ENCODE data around the gene LAP3.
"Not testable (repeated sequence)": the region's sequence is repeated elsewhere in the genome, so short reads cannot be mapped to it uniquely, and the experiment has no call there.

LAP3 gene

DNA sequence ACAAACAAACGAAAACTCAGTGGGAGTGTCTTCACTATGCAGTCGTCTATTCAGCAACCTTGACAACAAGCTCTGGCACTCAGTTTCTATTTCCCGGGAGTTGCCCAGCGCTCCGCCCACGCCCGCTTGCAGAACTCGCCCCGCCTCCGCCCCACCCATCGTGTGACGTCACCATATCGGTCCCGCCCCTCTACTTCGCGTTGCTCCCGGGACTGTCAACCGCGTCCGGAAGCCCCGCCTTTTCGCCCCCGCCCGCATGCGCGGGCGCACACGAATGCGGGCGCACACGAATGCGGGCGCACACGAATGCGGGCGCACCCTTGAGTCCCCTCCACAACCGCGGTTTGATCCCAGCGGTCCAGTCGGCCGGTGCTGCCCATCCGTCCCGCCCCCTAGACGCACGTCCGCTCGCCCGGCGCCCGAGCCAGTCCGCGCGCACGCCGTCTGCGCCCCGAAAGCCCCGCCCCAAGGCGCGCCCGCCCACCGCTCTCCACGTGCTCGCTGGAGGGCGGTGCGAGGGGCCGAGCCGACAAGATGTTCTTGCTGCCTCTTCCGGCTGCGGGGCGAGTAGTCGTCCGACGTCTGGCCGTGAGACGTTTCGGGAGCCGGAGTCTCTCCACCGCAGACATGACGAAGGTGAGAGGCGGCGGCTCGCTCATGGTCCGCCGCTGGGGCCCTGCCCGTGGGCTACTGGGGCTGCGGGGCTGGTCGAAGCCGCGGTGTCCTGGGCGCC lies at the start of gene LAP3:
Gene LAP3, plus strand, starts transcription at position 267 of the 733 bp plus-strand sequence. Its CDS starts 268 bp downstream, at position 535.
- DNase-seq, result peak; percentile 93

DNA sequence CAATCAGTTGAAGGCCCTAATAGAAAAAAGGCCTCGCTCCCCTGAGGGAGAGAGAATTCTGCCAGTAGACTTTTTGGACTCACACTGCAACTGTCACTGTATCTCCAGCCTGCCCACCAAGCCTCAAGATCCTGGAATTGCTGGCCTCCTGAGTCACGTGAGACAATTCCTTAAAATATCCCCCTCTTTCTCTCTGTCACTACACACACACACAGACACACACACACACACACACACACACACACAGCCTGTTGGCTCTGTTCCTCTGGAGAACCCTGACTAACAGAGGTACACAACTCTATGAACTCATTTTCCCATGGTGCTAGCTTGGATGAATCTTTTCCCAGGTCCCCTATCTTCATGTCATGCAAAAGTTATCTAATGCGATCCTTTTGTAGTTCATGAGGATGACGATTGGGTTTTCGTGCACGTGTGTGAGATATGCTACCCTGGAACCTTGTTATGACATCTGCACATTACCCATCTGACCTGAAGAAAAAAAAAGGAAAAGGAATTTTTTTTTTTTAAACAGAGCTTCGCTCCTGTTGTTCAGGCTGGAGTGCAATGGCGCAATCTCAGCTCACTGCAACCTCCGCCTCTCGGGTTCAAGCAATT lies 48.3 kb upstream of the LAP3 start:
- no peak for DNase-seq

DNA sequence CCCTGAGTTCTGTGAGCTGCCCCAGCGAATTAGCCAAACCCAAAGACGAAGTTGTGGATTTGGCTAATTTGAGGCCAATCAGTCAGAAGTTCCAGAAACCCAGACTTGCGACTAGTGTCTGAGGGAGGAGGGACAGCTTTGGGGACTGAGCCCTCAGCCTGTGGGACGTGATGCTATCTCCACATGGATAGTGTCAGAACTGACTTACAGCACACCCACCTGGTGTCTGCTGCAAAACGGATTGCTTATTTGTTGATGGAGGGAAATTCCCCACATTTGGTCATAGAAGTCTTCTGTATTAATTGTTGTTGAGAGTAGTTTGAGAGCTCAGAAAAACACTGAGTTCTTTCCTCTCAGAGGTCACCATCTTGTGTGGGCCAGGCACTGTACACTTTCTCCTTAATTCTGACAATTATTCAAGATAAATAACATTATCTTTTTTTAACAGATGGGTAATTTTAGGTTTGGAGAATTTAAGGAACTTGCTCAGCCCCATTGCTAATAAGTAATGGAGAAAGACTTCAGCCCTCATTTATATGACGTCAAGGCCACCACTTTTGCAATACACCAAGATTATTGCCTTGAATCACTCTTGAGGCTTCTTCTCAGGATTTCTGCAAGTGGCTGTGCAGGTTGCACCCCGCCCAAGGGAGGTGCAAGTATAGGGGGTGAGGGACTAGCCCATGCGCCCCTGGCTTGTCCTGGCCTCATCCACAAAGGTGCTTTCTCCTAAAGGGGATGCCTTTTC lies 45.3 kb upstream of the LAP3 start:
- no peak for DNase-seq

DNA sequence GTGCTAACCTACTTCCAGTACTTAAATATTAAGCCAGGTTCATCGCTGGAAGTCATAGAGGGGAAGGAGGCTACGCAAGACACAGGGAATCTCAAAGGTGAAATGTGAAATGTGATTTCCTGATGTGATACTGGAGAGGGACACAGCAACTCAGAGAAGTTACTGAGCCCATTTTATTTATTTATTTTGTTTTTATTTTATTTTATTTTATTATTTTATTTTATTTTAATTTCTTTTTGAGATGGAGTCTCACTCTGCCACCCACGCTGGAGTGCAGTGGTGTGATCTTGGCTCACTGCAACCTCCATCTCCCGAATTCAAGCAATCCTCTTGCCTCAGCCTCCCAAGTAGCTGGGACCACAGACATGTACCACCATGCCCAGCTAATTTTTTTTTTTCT lies 42.3 kb upstream of the LAP3 start:
- DNase-seq, result no peak

DNA sequence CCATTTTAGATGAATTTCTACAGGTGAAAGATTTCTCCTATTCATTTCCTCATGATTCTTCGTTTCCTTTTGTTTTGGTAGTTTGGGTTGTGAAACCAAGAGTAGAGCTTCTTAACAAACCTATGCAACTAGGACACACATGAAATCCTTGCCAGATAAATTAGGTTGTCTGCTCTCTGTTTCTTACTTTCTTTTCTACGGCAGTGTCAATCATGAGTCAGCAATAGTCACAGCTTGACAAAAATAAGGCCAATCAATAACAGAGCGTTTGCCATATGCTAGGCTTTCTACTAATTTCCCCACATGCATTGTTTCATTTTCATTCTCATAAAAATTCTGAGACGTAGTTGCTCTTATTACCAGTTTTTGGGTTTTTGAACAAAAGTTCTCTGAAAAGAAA lies 41.8 kb upstream of the LAP3 start:
- no peak for DNase-seq

DNA sequence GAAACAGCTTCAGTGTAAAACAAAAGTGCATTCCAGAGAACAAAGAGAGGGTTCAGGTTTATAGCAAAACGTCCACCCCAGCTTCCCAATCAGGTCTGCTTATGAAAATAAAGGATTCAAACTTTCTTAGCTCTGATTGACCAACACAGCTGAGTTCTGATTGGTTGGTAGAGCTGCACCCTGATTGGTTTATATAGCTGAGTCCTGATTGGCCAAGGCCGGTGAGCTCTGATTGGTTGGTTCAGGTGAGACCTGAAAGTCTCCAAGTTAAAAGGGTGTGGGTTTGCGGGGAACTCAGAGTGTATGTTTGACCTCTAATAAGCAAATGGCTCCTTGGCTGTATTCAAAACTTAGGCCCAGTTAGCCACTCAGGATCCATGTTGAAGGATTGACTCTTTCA lies 41.1 kb upstream of the LAP3 start:
- DNase-seq, result no peak

DNA sequence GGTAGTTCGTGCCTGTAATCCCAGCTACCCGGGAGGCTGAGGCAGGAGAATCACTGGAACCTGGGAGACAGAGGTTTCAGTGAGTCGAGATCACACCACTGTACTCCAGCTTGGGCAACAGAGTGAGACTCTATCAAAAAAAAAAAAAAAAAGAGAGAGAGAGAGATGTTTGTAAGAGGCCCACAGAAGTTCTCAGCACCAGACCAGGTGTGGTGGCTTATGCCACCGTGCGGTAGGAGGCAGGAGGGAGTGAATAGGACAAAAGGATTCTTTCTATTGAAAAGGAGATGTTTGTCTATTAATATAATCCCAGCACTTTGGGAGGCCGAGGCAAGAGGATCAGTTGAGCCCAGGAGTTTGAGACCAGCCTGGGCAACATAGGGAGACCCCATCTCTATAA lies 39.9 kb upstream of the LAP3 start:
- not testable (repeated sequence) for DNase-seq

DNA sequence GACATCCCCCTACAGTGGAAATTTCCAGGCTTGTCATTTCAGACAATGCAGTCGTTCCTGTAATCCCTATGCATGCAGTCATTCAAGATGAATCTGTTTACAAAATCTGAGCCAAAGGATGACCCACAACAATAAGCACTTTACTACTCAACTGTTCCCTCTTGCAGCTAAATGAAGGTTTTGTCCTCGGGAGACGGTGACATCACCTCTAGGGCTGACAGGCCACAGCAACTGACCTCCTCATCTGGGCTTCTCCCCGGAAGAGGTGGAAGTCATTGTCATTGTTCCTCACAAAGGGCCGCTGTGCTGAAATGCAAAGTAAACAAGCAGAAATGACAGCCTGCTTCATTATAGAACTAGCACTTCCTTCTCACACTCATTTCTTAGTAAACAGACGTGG lies 32.8 kb upstream of the LAP3 start:
- no peak for DNase-seq

DNA sequence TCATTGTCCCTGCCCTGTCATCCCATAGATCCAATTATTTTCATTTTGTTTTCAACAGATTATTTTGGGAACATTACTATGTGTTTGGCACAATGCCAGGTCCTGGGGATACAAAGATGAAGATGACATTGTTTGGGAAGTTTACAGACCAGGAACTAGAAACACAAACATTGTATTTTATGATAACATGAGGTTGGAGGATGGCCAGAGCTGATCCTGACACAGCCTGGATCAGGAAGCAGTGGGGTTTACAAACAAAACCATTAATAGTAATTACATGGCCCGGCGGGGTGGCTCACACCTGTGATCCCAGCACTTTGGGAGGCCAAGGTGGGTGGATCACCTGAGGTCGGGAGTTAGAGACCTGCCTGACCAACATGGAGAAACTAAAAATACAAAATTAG lies 32.2 kb upstream of the LAP3 start:
- DNase-seq, result no peak

DNA sequence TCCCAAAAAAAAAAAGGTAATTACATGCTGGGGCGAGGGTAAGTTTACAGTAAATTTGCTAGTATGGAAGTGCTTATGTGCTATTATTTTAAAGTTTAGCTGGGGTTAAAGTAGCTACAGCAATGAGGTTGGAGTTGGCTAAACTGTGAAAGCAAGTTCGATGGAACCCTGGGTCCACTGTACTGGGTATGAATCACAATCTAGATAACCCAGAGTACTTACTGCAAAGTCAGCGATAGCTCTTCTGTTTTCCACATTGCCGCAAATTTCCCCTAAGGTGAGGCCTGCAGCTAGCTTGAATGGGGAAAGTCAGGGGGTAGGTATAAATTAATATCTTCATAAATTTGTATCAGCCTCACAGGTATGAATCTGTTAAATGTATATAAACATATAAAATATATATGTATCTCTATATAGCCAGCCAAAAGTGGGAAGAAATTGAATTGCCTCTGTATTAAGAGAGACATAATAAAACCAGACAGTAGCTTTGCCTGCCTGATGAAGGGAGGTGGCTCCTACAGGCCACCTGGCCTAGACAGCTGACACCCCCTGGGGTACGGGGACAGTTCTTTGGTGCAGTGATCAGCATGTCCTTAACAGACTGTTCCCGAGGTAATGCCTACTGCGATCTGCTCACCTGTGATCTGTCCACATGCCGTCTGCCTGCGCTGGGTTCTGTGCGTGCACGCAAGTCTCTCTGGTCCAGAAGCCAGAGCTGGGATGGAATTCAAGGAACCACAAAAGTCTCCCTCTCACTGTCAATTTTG lies 31.4 kb upstream of the LAP3 start:
- no peak for DNase-seq

DNA sequence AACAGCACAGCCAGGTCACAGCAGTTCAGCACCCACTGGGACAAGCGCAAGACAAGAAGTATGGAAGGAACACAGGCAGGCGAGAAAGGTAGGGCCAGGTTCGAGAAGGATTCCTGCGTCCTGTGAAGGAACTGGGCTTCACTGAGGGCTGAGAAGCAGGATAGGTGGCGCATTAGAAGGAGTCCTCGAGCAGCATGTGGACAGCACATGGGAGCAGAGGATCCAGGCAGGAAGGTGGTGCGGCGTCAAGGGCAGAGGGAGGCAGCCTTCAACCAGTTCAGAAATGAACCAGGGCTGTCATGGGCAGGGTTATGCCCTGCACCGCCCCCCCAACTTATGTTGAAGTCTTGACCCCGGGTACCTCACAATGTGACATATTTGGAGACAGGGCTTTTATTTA lies 30.8 kb upstream of the LAP3 start:
- no peak for DNase-seq

DNA sequence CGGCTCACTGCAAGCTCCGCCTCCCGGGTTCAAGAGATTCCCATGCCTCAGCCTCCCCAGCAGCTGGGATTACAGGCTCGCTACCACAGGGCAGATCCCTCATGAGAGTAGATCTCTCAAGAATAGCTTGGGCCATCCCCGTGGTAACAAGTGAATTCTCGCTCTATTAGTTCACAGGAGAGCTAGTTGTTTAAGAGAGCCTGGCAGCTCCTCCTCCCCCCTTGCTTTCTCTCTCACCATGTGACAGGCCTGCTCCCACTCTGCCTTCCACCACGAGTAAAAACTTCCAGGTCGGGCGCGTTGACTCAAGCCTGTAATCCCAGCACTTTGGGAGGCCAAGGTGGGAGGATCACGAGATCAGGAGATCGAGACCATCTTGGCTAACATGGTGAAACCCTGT lies 30.3 kb upstream of the LAP3 start:
- no peak for DNase-seq

DNA sequence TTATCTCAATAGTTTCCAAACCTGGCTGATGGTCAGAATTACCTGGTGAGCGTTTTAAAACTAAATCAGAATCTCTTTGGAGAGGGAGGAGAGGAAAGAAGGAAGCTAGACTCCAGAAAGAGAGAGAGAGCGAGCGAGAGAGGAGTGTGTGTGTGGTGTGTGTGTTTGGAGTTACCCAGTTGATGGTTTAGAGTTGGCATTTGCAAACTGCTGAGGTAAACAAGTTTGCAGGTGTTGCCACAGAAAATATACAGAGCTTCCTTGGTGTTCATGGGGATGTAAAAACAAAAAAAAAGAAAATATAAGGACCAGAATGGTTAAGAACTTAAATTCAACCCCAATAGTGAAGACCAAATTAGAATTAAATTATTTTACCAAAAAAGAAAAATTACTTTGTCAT lies 26.4 kb upstream of the LAP3 start:
- DNase-seq, result no peak

DNA sequence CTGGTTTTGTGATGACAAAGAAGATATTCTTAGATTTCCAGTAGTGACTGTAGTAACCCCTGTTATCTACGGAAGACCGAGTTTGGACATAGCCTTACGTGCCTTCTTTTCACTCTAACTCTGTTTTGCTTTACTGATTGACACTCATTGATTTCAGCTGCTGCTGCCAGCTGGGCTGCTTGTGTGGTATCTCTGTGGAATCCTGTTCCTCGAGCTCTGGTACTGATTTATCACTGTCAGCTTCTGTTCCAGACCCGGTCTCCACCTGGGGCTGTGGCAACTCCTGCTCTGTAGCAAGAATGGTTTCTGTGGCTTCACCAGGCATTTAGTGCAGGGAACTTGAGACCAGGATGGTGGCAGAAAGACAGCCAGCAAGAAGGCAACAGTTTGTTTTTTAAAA lies 24.6 kb upstream of the LAP3 start:
- DNase-seq, result no peak

DNA sequence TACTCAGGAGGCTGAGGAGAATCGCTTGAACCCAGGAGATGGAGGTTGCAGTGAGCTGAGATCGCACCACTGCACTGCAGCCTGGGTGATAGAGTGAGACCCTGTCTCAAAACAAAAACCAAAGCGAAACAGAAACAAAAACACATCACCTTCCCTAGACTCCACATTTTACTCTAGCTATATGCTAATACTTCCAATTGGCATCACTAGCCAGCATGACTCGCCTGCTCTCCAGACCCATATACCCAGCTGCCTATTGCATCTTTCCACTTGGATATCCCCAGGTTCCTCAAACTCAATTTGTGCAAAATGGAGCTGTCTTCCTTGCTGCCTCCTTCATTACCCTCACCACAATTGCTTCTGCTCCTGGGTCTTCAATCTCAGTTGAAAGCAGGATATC lies 22.4 kb upstream of the LAP3 start:
- DNase-seq, result no peak

DNA sequence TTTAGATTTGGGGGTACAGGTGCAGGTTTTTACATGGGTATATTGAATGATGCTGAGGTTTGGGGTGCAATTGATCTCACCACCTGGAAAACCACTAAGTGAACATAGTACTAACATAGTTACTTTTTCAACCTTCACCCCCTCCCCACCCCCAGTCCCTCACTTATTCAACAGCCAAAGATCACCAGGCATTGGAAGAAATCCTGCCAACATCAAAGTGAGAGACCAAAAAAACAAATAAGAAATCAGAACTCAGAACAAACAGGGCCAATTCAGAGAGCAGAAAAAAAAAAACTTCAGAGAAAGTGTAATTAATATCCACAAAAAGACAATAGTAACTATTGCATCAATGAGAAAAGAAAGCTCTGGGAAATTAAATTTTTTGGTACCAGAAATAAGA lies 20.5 kb upstream of the LAP3 start:
- no peak for DNase-seq

DNA sequence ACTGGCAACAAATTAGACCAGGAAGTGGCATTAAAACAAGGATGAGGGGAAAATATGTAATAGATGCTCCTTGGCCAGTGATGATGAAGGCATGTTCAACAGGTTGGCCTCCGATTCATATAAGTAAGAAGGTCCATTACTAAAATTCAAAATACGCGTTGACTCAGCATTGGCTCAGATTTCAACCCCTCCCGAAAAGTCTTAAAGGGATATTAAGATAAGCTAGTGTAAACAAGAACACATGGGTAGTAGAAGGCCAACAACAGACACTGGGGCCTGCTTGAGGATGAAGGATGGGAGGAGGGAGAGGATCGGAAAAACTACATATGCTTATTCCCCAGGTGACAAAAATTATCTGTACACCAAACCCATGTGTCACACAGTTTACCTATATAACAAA lies 19.1 kb upstream of the LAP3 start:
- DNase-seq, result no peak

DNA sequence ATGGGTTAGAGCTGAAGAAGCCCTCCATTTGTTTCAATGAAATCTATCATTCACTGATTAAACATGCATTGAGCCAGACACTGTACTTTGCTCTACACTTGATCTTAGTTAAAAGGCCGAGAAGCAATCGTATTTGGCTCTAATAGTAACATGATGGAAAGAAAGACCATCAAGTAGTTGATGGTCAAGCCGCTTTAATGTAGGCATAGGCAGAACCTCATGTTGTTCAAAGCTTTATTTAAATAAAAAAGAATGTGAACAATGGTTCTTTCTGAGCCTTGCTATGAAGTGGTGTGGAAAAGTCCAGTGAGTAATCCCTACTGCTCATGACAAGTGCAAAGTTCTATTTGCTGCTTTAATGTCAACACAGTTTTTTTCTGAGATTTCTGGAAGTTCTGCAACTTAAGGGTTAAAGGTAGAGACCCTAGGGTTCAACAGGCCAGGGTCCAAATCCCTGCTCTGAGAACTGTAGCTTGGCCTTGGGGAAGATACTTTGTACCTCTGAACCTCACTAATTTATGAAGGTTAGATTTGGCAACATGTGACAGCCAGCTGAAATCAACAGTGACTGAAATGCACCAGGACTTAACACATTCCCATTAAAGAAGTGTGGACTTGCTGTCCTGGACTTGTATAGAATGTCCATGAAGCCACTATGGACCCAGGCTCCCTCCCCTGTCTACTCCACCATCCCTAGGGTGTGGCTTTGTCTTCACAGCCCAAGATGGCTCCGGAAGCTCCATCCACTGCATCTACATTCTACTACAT lies 17.9 kb upstream of the LAP3 start:
- no peak for DNase-seq

DNA sequence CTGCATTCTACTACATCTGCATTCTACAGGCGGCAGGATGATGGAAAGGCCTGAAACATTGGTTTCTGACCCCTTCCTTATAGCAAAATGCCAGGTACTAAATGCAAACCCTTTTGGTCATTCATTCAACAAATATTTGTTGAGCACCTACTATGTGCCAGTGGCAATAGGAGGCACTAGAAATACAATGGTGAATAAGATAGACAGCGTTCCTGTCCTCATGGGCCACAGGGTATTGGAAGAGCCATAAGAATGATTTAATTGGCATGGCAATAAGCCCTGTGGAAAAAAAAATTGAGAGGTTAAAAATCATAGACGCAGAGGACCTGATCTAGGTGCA lies 17.3 kb upstream of the LAP3 start:
- no peak for DNase-seq

DNA sequence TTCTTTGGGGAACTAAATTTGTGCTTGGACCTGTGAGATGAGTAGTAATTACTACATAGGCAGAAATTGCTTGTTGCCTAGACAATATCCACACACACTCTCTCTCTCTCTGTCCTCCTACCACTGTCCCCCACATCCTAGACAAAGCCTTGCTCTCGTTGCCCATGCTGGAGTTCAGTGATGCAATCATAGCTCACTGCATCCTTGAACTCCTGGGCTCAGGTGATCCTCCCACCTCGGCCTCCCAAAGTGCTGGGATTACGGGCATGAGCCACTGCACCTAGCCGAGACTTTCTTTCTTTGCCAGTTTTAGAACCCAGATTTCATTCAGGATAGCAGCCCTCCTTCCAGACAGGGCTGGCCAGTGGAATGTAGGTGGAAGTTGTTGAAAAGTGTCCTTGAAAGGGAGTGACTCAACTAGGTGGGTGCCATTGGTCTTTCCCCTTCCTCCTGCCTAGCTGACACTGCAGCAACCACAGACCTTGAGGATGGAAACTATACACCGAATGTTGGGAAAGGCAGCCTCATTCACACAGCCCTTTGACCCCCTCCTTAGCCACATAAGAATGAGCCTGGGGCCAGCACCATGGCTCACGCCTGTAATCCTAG lies 16.8 kb upstream of the LAP3 start:
- DNase-seq, result no peak

DNA sequence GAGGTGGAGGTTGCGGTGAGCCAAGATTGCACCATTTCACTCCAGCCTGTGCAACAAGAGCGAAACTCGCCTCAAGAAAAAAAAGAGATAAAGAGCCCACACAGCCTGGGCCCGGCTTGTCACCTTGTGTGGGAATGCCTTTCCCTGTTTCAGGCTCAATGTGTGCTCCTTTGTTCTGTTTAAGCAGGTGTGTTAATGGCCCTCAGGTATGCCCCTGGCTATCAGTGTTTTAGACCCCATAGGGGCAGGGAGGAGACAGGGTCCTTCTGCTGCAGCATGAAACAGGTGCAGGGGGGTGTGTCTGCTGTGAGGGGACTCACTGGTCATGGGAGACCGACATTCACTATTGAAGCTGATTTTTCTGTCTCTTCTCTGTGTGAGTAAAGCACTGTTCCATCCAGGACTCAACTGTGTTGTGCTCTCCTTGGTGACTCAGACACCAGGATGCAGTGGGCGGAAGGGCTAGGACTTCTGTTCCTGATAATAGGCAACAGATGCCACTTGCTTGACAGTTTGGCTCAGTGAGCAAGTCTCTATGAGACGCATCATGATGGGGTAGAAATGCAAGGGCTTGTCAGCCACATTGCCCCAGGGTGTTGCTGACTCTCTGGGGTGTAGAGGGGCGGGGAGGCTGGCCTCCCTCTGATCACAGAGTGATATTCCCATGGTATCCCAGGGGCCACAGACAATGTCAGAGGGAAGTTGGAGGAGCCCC lies 15.6 kb upstream of the LAP3 start:
- DNase-seq, result peak; percentile 71

DNA sequence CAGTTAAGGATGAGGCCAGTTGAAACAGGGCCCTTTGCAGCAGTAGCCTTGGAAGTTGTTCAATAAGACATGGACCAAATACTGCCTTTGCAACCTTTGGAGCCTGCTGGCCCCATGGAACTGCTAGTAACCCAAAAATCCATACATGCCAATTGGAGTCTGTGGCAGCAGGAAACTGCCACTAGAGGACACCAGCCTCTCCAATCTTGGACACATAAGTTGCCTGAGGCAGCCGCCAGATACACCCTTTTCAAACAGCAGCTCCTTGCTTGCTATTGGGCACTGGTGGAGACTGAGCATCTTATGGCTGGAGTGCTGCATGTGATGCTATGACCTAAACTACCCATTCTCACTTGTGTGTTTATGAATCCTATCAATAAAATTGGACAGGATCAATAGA lies 14.8 kb upstream of the LAP3 start:
- DNase-seq, result no peak
